ENCODE data around the gene SLC25A38. TPM values are rescaled to one million over a fixed set of nuclear protein-coding genes. Genes with fewer than 3 reads are reported as not detected.

Gene SLC25A38
- total and polyA plus RNA-seq, 4 donors = 24.8 to 31.0 (median 27.4) TPM

- DNase-seq (peak; percentile 35 to 64 (median 44)), ATAC-seq (ENCODE audit: insufficient read depth, low FRiP score) (peak; percentile 56)
- WGBS, 2 donors = 39 to 42% methylated on average over 4 of the region's 4 CpGs
- TF ChIP-seq CTCF (IDR thresholded peaks at IDR 0.05; ENCODE audit: control extremely low read depth, extremely low read depth) = peak; percentile 33
- Histone ChIP-seq H3K9ac (ENCODE audit: insufficient read depth in 1 of 2, low read length in 2 of 2) (no peak overlapping the region), H3K4me3 (no peak overlapping the region), H3K27me3 (ENCODE audit: control insufficient read depth in 3 of 3, insufficient read depth in 3 of 3, low read length in 2 of 3) (no peaks in the 10 kb centered on the region), H3K9me3 (ENCODE audit: control insufficient read depth in 4 of 4, insufficient read depth in 3 of 4, low read length in 3 of 4) (no peaks in the 10 kb centered on the region), H3K4me1 (ENCODE audit: control insufficient read depth in 5 of 5, insufficient read depth in 5 of 5, low read length in 5 of 5) (no peaks in the 10 kb centered on the region), H3K36me3 (ENCODE audit: control insufficient read depth in 4 of 4, insufficient read depth in 4 of 4, low read length in 4 of 4) (no peaks in the 10 kb centered on the region), H3K27ac (ENCODE audit: low read depth in 1 of 2, low read length in 1 of 2) (no peak overlapping the region)
Observed at GRCh38 chr3:39378088-39378487, 5.1 kb upstream of the SLC25A38 start.

GRCh38 chr3:39378957-39379777 lies 4.0 kb upstream of the SLC25A38 start:
- Histone ChIP-seq H3K4me3 (no peak overlapping the region), H3K4me1 (ENCODE audit: control insufficient read depth in 5 of 5, insufficient read depth in 5 of 5, low read length in 5 of 5) (no peaks in the 10 kb centered on the region), H3K36me3 (ENCODE audit: control insufficient read depth in 4 of 4, insufficient read depth in 4 of 4, low read length in 4 of 4) (no peaks in the 10 kb centered on the region), H3K27ac (ENCODE audit: low read depth in 1 of 2, low read length in 1 of 2) (no peak overlapping the region), H3K27me3 (ENCODE audit: control insufficient read depth in 3 of 3, insufficient read depth in 3 of 3, low read length in 2 of 3) (no peaks in the 10 kb centered on the region), H3K9ac (ENCODE audit: insufficient read depth in 1 of 2, low read length in 2 of 2) (no peak overlapping the region), H3K9me3 (ENCODE audit: control insufficient read depth in 4 of 4, insufficient read depth in 3 of 4, low read length in 3 of 4) (no peaks in the 10 kb centered on the region)
- no peak for TF ChIP-seq CTCF (IDR thresholded peaks at IDR 0.05; ENCODE audit: control extremely low read depth, extremely low read depth)
- DNase-seq (no peak), ATAC-seq (ENCODE audit: insufficient read depth, low FRiP score) (no peak)
- 94 to 95% methylated on average over 10 of the region's 10 CpGs for whole genome bisulfite sequencing, 2 donors

- DNase-seq = no peak
Observed at GRCh38 chr3:39379778-39380155, 3.4 kb upstream of the SLC25A38 start.

More at GRCh38 chr3:39379778-39380155, 3.4 kb upstream of the SLC25A38 start:
- Histone ChIP-seq H3K4me1 (ENCODE audit: control insufficient read depth in 5 of 5, insufficient read depth in 5 of 5, low read length in 5 of 5) (peaks cover 0 to 2% (median 0%) of the 10 kb centered on the region in 5 donors), H3K27me3 (ENCODE audit: control insufficient read depth in 3 of 3, insufficient read depth in 3 of 3, low read length in 2 of 3) (no peaks in the 10 kb centered on the region), H3K4me3 (no peak overlapping the region), H3K36me3 (ENCODE audit: control insufficient read depth in 4 of 4, insufficient read depth in 4 of 4, low read length in 4 of 4) (no peaks in the 10 kb centered on the region), H3K27ac (ENCODE audit: low read depth in 1 of 2, low read length in 1 of 2) (no peak overlapping the region), H3K9me3 (ENCODE audit: control insufficient read depth in 4 of 4, insufficient read depth in 3 of 4, low read length in 3 of 4) (no peaks in the 10 kb centered on the region), H3K9ac (ENCODE audit: insufficient read depth in 1 of 2, low read length in 2 of 2) (no peak overlapping the region)
- no peak for ATAC-seq (ENCODE audit: insufficient read depth, low FRiP score)
- TF ChIP-seq CTCF (IDR thresholded peaks at IDR 0.05; ENCODE audit: control extremely low read depth, extremely low read depth) = no peak
- WGBS, 2 donors = 67 to 90% methylated on average over 5 of the region's 5 CpGs

Measured in lung (tissue), 12 donors.